ENCODE measurements around the gene STPG3.

The STPG3 gene

DNA sequence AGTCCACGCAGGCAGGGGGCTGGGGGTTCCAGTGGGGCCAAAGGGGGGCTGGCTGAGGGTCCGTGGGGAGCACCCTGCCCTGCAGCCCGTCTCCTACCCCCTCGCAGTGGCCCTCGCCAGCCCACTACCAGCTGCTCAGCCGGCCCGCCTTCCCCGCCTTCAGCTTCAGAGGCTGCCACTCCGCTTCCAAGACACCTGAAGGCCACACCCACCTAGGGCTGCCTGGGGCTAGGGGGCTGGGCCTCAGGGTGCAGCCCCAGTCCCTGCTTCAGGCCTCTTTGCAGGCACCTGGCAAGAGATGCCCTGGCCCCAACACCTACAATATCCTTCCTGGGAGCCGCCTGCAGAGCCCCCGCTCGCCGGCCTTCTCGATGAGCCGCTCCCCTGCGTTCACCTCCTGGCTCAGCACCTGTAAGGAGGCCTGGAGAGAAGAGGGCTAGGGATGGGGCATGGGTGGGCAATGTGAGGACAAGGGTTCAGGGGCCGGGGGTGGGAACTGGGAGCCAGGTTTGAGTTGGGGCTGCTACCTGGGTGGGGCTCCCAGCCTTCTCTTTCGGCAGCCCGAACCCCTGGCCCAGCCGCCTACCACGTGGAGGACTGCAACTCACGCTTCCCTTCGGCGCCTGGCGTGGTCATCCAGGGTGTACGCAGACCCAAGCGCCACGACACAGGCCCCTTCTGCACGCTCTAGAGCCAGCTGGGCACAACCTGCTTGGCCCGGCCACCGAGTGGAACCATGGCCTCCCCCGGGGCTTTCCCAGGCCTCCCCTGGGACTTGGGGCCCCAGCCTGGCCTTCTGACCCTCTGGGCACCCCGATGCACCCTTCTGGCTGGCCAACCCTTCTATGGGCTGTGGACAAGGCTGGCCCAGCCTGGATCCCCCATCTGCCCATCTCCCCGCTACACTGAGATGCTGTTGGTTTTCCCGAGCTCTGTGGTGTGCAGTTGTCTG is 1.7 kb downstream of the STPG3 start:
- no peak overlapping the region for H3K27ac ChIP-seq
- TF ChIP-seq, protein P1, sequence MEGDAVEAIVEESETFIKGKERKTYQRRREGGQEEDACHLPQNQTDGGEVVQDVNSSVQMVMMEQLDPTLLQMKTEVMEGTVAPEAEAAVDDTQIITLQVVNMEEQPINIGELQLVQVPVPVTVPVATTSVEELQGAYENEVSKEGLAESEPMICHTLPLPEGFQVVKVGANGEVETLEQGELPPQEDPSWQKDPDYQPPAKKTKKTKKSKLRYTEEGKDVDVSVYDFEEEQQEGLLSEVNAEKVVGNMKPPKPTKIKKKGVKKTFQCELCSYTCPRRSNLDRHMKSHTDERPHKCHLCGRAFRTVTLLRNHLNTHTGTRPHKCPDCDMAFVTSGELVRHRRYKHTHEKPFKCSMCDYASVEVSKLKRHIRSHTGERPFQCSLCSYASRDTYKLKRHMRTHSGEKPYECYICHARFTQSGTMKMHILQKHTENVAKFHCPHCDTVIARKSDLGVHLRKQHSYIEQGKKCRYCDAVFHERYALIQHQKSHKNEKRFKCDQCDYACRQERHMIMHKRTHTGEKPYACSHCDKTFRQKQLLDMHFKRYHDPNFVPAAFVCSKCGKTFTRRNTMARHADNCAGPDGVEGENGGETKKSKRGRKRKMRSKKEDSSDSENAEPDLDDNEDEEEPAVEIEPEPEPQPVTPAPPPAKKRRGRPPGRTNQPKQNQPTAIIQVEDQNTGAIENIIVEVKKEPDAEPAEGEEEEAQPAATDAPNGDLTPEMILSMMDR (conservative IDR thresholded peaks at IDR 0.05) = no peak

DNA sequence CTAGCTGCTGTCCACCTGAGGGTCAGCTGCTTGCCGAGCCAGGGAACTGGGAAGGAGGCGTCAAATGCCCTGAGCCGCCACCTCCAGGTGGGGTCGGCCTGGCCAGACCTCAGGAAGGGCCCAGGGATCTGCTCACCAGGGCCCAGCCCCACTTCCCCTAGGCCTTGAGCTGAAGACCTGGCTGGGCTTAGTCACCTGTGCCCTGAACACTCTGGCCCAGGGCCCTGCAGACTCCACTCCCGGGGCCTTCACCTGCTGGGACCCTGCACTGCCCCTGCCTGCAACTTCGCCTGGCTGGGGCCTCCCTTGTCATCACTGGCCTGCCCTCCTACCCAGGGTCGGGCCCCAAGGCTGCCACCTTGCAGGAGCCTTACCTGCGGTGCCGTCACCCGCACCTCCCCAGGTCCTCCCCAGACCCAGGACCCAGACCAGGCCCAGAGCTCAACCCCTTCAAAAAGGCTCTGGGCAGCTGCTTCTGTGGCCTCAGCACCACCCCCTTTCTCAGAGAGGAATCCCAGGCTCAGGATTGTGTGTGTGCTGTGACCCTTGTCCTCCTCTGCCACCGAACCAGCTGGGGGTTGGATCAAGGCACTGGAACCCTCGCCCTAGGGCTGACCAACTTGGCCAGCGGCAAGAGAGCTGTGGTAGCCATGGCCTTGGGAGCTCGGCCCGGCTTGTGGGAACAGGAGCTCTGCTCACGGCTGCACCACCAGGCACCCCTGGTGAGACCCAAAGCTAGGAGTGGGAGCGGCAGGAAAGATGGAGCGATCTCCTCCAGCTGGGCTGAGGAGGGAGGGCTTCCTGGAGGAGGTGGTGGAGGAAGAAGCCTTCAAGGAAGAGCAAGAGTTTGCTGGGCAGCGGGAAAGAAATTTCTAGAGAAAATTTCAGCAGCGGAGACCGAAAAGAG is 2.9 kb downstream of the STPG3 start:
- peak overlapping the region; percentile 91 for H3K27ac ChIP-seq
- TF ChIP-seq, protein P1 (conservative IDR thresholded peaks at IDR 0.05) = no peak

DNA sequence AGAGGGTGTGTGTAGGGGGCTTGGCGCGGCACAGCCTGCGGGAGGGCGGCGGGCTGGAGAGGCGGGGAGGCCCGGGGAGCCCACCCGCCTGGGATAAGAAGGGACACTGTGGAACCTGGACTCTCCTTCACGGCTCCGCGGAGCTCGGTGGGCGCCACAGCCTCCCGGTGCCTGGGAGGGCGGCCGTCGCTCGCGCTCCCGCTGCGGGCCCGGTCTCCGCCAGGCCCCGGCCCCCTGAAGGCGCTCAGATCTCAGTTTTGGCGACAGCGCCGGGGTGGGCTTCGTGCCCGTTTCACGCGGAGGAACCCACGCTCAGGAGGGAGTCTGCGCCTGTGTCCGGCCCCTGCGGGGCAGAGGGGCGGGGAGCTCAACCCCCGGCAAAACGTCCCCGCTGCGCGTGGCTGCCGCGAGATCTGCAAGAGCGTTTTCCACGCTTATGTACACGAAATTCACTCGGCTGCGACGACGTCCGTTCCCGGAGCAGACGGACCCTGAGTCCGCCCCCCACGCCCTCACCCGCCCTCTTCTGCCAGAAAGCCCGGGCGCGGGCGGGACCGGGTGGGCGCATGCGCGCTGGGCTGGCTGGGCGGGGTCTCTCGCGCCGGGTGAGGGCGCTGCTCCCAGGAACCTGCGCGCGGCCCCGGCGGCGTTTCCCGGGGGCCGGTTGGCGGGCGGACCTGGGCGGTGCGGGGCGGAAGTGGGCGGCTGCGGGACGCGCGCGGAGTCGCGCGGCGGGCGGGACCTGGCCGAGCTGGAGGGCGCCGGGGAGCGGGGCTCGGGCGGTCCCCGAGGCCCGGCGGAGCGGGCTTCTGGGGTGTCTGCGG is 3.8 kb downstream of the STPG3 start, which contains the start of gene NELFB:
Gene NELFB, plus strand, starts transcription at position 704 of the 824 bp plus-strand sequence.
- TF ChIP-seq, protein P1 (conservative IDR thresholded peaks at IDR 0.05) = peak; percentile 16
- peak within 1 kb of the TSS; percentile 91 for H3K27ac ChIP-seq

DNA sequence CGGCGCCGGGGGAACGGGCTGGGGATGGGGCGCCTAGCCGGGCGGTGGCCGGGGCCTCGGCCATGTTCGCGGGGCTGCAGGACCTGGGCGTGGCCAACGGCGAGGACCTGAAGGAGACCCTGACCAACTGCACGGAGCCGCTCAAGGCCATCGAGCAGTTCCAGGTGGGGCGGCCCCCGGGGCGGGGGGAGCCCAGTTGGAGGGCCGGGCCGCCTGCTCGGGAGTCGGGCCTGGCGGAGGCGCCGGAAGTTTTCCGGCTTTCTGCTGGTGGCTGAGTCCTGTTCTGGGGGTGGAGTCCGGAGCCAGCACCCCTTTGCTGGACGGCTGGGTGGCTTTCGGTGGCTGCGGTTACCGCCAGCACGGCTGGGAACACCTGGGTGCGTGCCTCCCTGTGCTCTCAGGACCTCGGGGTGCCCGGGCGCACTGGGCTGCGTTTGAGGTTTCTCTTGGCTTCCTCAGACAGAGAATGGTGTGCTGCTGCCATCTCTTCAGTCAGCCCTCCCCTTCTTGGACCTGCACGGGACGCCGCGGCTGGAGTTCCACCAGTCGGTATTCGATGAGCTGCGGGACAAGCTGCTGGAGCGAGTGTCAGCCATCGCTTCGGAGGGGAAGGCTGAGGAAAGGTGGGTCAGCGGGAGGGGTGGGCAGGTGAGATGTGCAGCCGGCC is 4.5 kb downstream of the STPG3 start:
- TF ChIP-seq, protein P1 (conservative IDR thresholded peaks at IDR 0.05) = no peak
- peak overlapping the region; percentile 91 for H3K27ac ChIP-seq

DNA sequence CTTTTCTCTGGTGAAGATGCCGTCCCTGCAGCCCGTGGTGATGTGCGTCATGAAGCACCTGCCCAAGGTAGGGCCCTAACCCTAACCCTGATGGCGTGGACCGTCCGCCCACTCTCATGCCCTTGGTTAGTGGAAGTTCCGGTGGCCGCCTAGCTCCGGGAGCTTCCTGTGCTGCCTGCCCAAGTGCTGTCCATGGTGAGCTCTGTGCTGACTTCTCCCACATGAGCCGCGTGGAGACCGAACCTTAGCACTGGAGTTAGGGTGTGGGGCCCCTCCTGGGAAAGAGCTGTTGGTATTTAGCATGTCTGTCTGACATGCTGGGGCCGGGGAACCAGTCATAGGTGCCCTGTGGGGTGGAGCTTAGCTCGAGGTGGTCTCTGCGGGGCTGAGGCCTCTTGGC is 5.3 kb downstream of the STPG3 start:
- H3K27ac ChIP-seq = peak overlapping the region; percentile 91
- TF ChIP-seq, protein P1 (conservative IDR thresholded peaks at IDR 0.05) = no peak

DNA sequence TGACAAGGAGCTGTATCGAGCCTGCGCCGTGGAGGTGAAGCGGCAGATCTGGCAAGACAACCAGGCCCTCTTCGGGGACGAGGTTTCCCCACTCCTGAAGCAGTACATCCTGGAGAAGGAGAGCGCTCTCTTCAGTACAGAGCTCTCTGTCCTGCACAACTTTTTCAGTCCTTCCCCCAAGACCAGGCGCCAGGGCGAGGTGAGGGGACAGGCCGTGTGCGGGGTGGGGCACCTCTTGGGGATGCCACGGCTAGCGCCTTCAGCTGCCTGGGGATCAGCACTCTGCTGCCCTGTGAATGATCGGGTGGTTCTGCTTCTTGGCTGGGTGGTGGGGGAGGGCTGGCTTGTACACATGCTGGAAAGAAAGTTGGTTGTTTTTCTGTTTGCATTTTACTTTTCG is 5.8 kb downstream of the STPG3 start:
- TF ChIP-seq, protein P1 (conservative IDR thresholded peaks at IDR 0.05) = no peak
- H3K27ac ChIP-seq = peak overlapping the region; percentile 91; the same call in 1 of the 2 replicates

All from VCaP (cell line).